DND-41 (cell line): Measurements from ENCODE around the gene FOXP1.

Source experiments
- CTCF ChIP-seq: IDR thresholded peaks from 2 replicates; pipeline ENCODE4 v1.5.1; 2012; ENCODE audit warnings: borderline replicate concordance, low read length, moderate library complexity, mild to moderate bottlenecking; ENCODE audit not compliant: poor library complexity, severe bottlenecking; ENCODE audit errors: extremely low read depth
- EZH2 ChIP-seq: IDR thresholded peaks from 3 replicates; pipeline ENCODE4 v1.6.1; 2012; ENCODE audit warnings: borderline replicate concordance, low read depth, mild to moderate bottlenecking, moderate library complexity, low read length, inconsistent platforms; ENCODE audit not compliant: severe bottlenecking

- TF ChIP-seq CTCF (no peak), EZH2 (no peak)
These were observed 553.8 kb downstream of the FOXP1 start for GRCh38 chr3:71029770-71030169.
